ENCODE data around the gene CPT2.

Gene CPT2

DNA sequence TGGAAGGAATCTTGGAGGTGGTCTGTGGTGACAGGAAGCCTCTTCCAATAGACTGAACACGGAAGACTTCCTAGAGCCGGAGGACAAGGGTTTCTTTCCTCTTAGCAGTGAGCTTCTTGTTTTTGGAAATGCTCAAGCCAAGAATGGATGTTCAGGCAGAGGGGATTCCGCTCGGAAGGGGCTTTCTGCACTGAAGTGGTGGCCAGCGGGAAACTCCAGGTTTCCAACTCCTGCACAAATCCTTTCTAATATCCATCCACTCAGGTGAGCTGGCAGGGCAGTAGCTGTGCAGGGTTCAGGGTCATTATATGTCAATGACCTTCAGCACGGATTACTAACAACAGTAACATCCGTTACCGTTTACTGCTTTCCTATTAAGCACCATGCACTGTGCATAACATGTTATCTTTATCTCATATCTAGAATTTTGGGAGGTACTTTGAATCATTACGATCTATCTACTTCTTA lies 573 bp upstream of the CPT2 start:
- H3K4me2 ChIP-seq (ENCODE audit: low read depth, low read length): peak overlapping the region; percentile 89
- H3K79me2 ChIP-seq (ENCODE audit: low read length): peaks cover 19% of the 10 kb centered on the region
- H3F3A ChIP-seq (ENCODE audit: insufficient read depth, low read length): no peaks in the 10 kb centered on the region
- no peaks in the 10 kb centered on the region for H4K20me1 ChIP-seq (ENCODE audit: insufficient read depth, low read length)
- H3K4me3 ChIP-seq (ENCODE audit: low read length): peak overlapping the region; percentile 94
- H3K36me3 ChIP-seq (replicated peaks; ENCODE audit: insufficient read depth, low read length): no peaks in the 10 kb centered on the region
- H3K27me3 ChIP-seq (replicated peaks; ENCODE audit: insufficient read depth, low read length): no peaks in the 10 kb centered on the region
- no peaks in the 10 kb centered on the region for H3K4me1 ChIP-seq (ENCODE audit: low read length)
- H3K27ac ChIP-seq (ENCODE audit: low read length): no peak overlapping the region
- TF ChIP-seq CTCF (IDR thresholded peaks at IDR 0.05; ENCODE audit: low read length) (no peak), EZH2 (optimal IDR thresholded peaks at IDR 0.05; ENCODE audit: low read depth, low read length) (no peak), EZH2phosphoT487 (IDR thresholded peaks at IDR 0.05; ENCODE audit: low read length) (no peak)
- no peaks in the 10 kb centered on the region for H3K9me2 ChIP-seq (replicated peaks; ENCODE audit: insufficient read depth, low read length)
- no peaks in the 10 kb centered on the region for H3K9me3 ChIP-seq (replicated peaks; ENCODE audit: insufficient read depth, low read length)
- H2AFZ ChIP-seq (ENCODE audit: low read length): peak overlapping the region; percentile 92
- DNase-seq: no peak
- H3K9ac ChIP-seq (ENCODE audit: low read length): peak overlapping the region; percentile 94; the same call in 1 of the 2 replicates

GRCh38 chr1:53197291-53198200 lies 922 bp downstream of the CPT2 start:
- Histone ChIP-seq H3K9me2 (replicated peaks; ENCODE audit: insufficient read depth, low read length) (no peaks in the 10 kb centered on the region), H3K79me2 (ENCODE audit: low read length) (peaks cover 19% of the 10 kb centered on the region), H3K4me1 (ENCODE audit: low read length) (no peaks in the 10 kb centered on the region), H4K20me1 (ENCODE audit: insufficient read depth, low read length) (no peaks in the 10 kb centered on the region), H3K27me3 (replicated peaks; ENCODE audit: insufficient read depth, low read length) (no peaks in the 10 kb centered on the region), H3K9ac (ENCODE audit: low read length) (peak overlapping the region; percentile 94), H3K27ac (ENCODE audit: low read length) (peak overlapping the region; percentile 56; the same call in 1 of the 2 replicates), H2AFZ (ENCODE audit: low read length) (peak overlapping the region; percentile 92), H3K9me3 (replicated peaks; ENCODE audit: insufficient read depth, low read length) (no peaks in the 10 kb centered on the region), H3F3A (ENCODE audit: insufficient read depth, low read length) (no peaks in the 10 kb centered on the region), H3K4me2 (ENCODE audit: low read depth, low read length) (peak overlapping the region; percentile 89), H3K4me3 (ENCODE audit: low read length) (peak overlapping the region; percentile 94), H3K36me3 (replicated peaks; ENCODE audit: insufficient read depth, low read length) (no peaks in the 10 kb centered on the region)
- TF ChIP-seq EZH2 (optimal IDR thresholded peaks at IDR 0.05; ENCODE audit: low read depth, low read length) (no peak), EZH2phosphoT487 (IDR thresholded peaks at IDR 0.05; ENCODE audit: low read length) (no peak), CTCF (IDR thresholded peaks at IDR 0.05; ENCODE audit: low read length) (no peak)
- no peak for DNase-seq

DNA sequence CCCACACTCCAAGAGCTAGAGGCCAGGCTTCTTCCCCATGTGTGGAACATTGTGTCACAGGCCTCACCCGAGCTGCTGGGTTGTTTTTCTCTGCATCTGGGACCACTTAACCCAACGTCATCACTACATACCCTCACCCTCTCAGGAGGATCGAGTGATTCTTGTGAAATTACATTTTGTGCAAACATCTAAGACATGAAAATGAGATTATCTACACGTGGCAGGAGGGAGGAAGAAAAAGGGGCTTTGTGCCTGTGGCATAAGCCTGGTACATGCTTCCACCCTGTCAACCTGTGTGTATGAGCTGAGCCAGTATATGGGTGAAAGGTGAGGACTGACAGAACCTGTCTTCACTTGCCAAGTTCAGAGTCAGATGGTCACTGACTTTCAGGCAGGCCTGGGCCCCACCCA lies 1.6 kb downstream of the CPT2 start:
- no peaks in the 10 kb centered on the region for H3K9me2 ChIP-seq (replicated peaks; ENCODE audit: insufficient read depth, low read length)
- no peak overlapping the region for H3K4me3 ChIP-seq (ENCODE audit: low read length)
- H3K4me1 ChIP-seq (ENCODE audit: low read length): no peaks in the 10 kb centered on the region
- H3K4me2 ChIP-seq (ENCODE audit: low read depth, low read length): no peak overlapping the region; the same call in 1 of the 2 replicates
- H3K27ac ChIP-seq (ENCODE audit: low read length): no peak overlapping the region
- no peak overlapping the region for H2AFZ ChIP-seq (ENCODE audit: low read length)
- TF ChIP-seq EZH2 (optimal IDR thresholded peaks at IDR 0.05; ENCODE audit: low read depth, low read length) (no peak), CTCF (IDR thresholded peaks at IDR 0.05; ENCODE audit: low read length) (no peak), EZH2phosphoT487 (IDR thresholded peaks at IDR 0.05; ENCODE audit: low read length) (no peak)
- DNase-seq: no peak
- H3K9ac ChIP-seq (ENCODE audit: low read length): no peak overlapping the region
- H3K79me2 ChIP-seq (ENCODE audit: low read length): peaks cover 19% of the 10 kb centered on the region
- H4K20me1 ChIP-seq (ENCODE audit: insufficient read depth, low read length): no peaks in the 10 kb centered on the region
- no peaks in the 10 kb centered on the region for H3K36me3 ChIP-seq (replicated peaks; ENCODE audit: insufficient read depth, low read length)
- H3K9me3 ChIP-seq (replicated peaks; ENCODE audit: insufficient read depth, low read length): no peaks in the 10 kb centered on the region
- H3K27me3 ChIP-seq (replicated peaks; ENCODE audit: insufficient read depth, low read length): no peaks in the 10 kb centered on the region
- no peaks in the 10 kb centered on the region for H3F3A ChIP-seq (ENCODE audit: insufficient read depth, low read length)

Data from MM.1S (cell line).